ENCODE results near the gene PYCARD. TPM values are rescaled to one million over a fixed set of nuclear protein-coding genes. Genes with fewer than 3 reads are reported as not detected.
"Not testable (repeated sequence)": the region's sequence is repeated elsewhere in the genome, so short reads cannot be mapped to it uniquely, and the experiment has no call there.

PYCARD gene
- total RNA-seq, 1 experiment from 2014 or later = 141 TPM

DNA sequence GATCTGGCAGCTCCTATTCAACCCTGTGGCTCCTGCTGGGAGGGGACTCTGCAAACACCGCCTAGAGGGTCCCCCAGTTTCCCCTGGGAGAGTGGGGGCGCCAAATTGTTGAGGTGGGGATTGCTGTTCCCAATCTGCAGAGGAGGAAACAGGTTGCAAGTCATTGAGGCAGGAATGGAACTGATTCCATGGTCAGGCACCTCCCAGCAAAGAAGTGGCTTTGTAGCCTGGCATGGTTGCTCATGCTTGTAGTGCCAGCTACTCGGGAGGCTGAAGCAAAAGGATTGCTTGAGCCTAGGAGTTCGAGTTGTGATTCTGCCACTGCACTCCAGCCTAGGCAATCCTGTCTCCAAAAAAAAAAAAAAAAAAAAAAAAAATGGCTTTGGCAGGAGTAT lies 14.6 kb upstream of the PYCARD start:
- in situ Hi-C loops (cut with HindIII; ENCODE audit: low pct_unique_long_range_greater_than_20kb, low sequenced_read_pairs) = no loop called here
- no peak for DNase-seq (ENCODE audit: low read depth, low spot score)

DNA sequence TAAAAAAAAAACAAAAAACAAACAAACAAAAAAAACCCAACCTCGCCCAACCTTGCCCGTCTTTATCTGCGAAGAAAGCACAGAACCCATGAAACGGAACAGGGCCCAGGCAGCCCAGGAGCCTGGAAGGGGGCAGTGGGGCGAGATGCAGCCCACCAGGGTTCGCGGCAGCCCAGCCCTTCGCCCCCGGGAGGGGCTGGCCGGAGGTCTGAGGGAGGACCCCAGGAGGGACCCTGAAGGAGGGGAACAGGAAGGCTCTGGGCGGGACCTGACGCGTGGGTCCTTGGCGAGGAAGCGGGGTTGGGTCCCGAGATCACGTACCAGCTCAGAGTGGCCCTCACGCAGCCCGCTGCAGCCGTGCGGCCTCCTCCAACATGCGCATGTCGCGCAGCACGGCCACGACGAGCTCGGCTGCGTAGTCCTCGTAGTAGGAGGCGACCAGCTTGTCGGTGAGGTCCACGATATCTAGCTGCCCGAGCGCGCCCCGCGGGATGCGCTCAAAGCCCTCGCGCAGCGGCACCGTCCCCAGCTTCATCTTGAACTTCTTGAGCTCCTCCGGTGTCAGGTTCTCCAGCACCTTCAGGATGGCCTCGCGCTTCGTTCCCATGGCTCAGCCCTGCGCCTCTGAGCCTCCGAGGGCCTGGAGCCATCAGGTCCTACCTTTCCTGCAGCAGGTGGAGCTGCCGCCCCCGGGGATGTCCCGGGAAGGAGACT lies 14.0 kb upstream of the PYCARD start, which contains the start of gene PYDC1:
PYDC1 (minus strand) TSS at position 714 of the 714 bp plus-strand sequence; CDS start at position 607, 107 bp downstream.
- DNase-seq (ENCODE audit: low read depth, low spot score) = no peak
- in situ Hi-C loops (cut with HindIII; ENCODE audit: low pct_unique_long_range_greater_than_20kb, low sequenced_read_pairs) = no loop called here

- in situ Hi-C loops (cut with HindIII; ENCODE audit: low pct_unique_long_range_greater_than_20kb, low sequenced_read_pairs) = no loop called here
These were observed 13.0 kb upstream of the PYCARD start for GRCh38 chr16:31215287-31216162.

DNA sequence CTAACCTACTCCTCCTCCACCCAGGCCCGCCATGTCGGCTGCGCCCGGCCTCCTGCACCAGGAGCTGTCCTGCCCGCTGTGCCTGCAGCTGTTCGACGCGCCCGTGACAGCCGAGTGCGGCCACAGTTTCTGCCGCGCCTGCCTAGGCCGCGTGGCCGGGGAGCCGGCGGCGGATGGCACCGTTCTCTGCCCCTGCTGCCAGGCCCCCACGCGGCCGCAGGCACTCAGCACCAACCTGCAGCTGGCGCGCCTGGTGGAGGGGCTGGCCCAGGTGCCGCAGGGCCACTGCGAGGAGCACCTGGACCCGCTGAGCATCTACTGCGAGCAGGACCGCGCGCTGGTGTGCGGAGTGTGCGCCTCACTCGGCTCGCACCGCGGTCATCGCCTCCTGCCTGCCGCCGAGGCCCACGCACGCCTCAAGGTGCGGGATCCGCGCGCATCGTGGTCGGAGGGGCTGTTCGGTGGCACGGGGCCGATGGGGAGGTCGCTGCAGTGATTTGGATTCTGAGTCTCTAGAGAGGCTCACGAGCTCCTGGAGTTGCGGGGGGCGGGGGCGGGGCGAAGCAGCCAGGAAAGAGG lies 12.2 kb upstream of the PYCARD start:
- DNase-seq (ENCODE audit: low read depth, low spot score) = no peak
- in situ Hi-C loops (cut with HindIII; ENCODE audit: low pct_unique_long_range_greater_than_20kb, low sequenced_read_pairs) = no loop called here

More at GRCh38 chr16:31215287-31216162, 13.0 kb upstream of the PYCARD start:
- no peak for DNase-seq (ENCODE audit: low read depth, low spot score)

GRCh38 chr16:31213877-31214707 lies 11.5 kb upstream of the PYCARD start, which contains the start of gene TRIM72:
TRIM72 (plus strand) TSS chr16:31214119; CDS start chr16:31214739, 620 bp downstream.
- in situ Hi-C loops (cut with HindIII; ENCODE audit: low pct_unique_long_range_greater_than_20kb, low sequenced_read_pairs) = no loop called here
- no peak for DNase-seq (ENCODE audit: low read depth, low spot score)

- in situ Hi-C loops (cut with HindIII; ENCODE audit: low pct_unique_long_range_greater_than_20kb, low sequenced_read_pairs) = no loop called here
- DNase-seq (ENCODE audit: low read depth, low spot score) = no peak
These were observed 10.8 kb upstream of the PYCARD start for GRCh38 chr16:31213342-31213741.

DNA sequence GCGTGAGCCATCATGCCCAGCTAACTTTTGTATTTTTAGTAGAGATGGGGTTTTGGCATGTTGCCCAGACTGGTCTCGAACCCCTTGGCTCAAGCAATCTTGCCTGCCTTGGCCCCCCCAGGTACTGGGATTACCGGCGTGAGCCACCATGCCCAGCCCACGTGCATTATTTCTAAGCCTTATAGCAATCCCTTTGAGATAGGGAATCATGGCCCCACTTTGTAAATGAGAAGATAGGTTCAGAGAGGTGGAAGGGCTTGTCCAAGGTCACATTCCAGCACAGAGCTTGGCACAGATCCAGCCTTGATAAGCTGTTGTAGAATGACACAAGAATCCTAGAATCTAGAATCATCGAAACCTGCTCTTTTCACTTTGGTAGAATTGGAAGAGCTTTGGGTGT lies 4.2 kb upstream of the PYCARD start:
- DNase-seq (ENCODE audit: low read depth, low spot score) = no peak
- in situ Hi-C loops (cut with HindIII; ENCODE audit: low pct_unique_long_range_greater_than_20kb, low sequenced_read_pairs) = no loop called here

DNA sequence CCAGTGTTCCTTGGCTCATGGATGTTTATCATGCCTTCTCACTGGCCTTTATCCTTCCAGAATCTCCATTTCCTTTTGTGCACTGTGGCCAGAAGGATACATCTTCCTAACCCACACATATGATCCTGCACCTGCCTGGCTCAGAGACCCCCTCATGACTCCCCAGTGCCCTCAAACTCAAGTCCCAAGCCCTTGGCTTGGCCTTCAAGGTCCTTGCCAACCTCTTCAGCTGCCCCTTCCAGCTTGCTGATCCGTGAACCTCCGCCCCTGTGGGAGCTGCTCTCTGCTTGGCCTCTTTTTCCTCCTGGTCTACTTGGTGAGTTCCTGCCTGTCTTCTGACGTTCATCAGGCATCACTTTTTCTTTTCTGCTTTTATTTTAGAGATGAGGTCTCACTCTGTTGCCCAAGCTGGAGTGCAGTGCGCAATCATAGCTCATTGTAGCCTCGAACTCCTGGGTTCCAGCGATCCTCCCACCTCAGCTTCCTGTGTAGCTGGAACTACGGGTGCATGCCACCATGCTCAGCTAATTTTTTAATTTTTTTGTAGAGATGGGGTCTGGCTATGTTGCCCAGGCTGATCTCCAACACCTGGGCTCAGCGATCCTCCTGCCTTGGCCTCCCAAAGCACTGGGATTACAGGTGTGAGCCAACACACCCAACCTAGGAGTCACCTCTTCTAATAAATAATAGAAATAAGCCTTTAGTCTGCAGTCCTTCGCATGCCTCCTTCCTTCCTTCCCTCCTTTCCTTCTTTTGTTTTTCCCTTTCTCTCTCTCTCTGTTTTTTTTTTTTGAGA lies 2.5 kb upstream of the PYCARD start:
- DNase-seq (ENCODE audit: low read depth, low spot score) = no peak
- in situ Hi-C loops (cut with HindIII; ENCODE audit: low pct_unique_long_range_greater_than_20kb, low sequenced_read_pairs) = no loop called here

DNA sequence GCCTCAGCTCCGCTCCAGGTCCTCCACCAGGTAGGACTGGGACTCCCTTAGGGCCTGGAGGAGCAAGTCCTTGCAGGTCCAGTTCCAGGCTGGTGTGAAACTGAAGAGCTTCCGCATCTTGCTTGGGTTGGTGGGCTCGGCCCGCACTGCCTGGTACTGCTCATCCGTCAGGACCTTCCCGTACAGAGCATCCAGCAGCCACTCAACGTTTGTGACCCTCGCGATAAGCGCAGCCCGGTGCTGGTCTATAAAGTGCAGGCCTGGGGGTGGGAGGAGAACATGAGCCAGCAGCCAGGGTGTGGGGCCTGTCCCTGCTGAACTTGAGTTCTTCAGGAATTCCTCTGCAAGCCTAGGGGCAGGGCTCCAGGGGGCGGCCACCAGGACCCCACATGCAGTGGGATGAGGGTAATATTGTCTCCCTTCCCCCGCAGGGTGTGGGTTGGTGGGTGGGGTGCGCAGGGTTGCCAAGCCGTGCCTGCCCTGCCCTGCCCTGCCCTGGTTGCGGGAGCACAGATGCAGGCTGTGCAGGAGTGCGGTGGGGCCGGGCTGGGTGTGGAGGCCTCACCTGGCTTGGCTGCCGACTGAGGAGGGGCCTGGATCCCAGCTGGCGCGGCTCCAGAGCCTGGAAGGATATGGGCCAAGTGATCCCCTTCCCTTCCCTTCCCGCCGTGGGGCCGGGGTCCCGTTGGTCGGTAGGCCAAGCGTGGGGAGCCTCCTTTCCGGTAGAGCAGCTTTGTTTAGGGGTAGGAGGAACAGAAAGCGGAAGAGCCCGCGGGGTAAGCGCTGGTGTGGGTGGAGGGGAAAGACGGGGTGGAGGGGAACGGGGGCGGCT lies 762 bp downstream of the PYCARD start:
- no peak for DNase-seq (ENCODE audit: low read depth, low spot score)
- in situ Hi-C loops (cut with HindIII; ENCODE audit: low pct_unique_long_range_greater_than_20kb, low sequenced_read_pairs) = no loop called here

DNA sequence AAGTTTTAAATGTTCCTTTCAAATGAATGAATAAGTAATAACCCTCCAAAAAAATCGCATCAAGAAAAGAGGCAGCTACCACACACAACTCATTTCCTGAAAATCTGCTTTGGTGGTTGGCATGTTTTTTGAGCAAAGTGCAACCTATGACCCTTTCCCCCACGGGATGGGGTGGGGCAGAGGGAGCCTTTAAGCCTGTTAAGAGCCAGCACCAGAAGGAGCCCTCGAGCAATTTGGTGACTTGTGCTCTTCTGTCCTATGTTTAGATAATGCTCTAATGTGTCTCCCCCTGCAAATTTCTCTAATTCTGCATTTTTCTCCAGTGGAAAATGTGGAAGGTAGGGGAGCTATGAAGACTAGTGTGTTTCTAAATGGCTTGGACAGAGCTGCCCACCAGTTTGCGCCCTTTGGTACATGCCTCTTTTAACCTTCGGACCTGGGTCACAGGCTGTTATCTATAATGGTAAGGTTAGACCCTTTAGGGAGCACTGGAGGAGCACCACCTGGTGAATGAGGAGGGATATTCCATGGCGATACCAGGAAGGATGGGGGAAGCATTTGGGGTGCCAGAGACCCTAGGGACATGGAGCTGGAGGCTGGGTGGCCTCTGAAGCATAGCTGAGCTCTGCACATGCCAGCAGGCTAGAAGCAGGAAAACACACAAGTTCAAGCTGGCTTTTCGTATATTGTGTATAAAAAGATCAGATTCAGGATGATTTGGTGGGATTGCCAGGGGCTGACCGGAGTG lies 1.6 kb downstream of the PYCARD start:
- DNase-seq (ENCODE audit: low read depth, low spot score) = peak; percentile 47
- in situ Hi-C loops (cut with HindIII; ENCODE audit: low pct_unique_long_range_greater_than_20kb, low sequenced_read_pairs) = no loop called here

GRCh38 chr16:31200111-31200510 lies 2.4 kb downstream of the PYCARD start:
- in situ Hi-C loops (cut with HindIII; ENCODE audit: low pct_unique_long_range_greater_than_20kb, low sequenced_read_pairs); DNase-seq (ENCODE audit: low read depth, low spot score): not testable (repeated sequence)

DNA sequence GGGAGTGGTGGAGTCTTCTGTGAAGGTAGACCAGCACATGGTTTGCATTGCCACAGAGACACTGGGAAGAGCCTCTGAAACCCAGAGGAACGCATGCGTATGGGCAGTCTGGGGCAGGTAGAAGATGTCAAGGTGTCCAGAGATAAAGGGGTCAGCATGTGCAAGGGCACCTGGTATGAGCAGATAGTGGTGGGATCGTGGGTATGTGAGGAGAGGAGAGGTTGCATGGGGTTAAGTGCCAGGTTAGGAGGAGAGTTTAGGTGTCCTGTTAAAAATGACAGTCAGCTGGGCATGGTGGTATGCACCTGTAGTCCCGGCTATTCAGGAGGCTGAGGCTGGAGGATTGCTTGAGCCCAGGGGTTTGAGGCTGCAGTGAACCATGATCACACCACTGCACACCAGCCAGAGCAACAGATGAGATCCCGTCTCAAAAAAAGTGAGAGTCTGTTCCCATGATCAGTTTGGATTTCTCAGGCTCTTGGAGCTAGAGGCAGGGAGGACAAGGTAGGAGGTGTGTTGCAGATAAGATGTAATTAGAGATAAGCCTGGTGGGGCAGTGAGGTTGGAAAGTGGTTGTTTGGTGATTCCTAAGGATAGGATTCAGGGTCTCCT lies 3.0 kb downstream of the PYCARD start:
- no peak for DNase-seq (ENCODE audit: low read depth, low spot score)
- in situ Hi-C loops (cut with HindIII; ENCODE audit: low pct_unique_long_range_greater_than_20kb, low sequenced_read_pairs) = no loop called here

- DNase-seq (ENCODE audit: low read depth, low spot score) = no peak
- in situ Hi-C loops (cut with HindIII; ENCODE audit: low pct_unique_long_range_greater_than_20kb, low sequenced_read_pairs) = no loop called here
These were observed 4.2 kb downstream of the PYCARD start for GRCh38 chr16:31198207-31198882.

- in situ Hi-C loops (cut with HindIII; ENCODE audit: low pct_unique_long_range_greater_than_20kb, low sequenced_read_pairs) = no loop called here
- no peak for DNase-seq (ENCODE audit: low read depth, low spot score)
These were observed 6.1 kb downstream of the PYCARD start for GRCh38 chr16:31196324-31197088.

All from SK-MEL-5 (cell line).